ENCODE results near the gene PRKG1. TPM values are rescaled to one million over a fixed set of nuclear protein-coding genes. Genes with fewer than 3 reads are reported as not detected.
"Not testable (repeated sequence)": the region's sequence is repeated elsewhere in the genome, so short reads cannot be mapped to it uniquely, and the experiment has no call there.

PRKG1 gene
- total RNA-seq, 1 donor from 2014 or later = 22.8 TPM

GRCh38 chr10:51683031-51683691 lies 608.9 kb downstream of the PRKG1 start:
- no peak overlapping the region for H3K4me3 Mint-ChIP-seq (ENCODE audit: unreplicated experiment)
- no peaks in the 10 kb centered on the region for H3K27me3 Mint-ChIP-seq (ENCODE audit: low read depth)
- no peak for DNase-seq (ENCODE audit: low spot score)
- no peaks in the 10 kb centered on the region for H3K9me3 Mint-ChIP-seq (ENCODE audit: low read depth)
- no peak for TF ChIP-seq CTCF (IDR thresholded peaks at IDR 0.05)
- H3K27ac Mint-ChIP-seq (ENCODE audit: unreplicated experiment) = no peak overlapping the region
- H3K36me3 Mint-ChIP-seq (ENCODE audit: low read depth) = no peaks in the 10 kb centered on the region
- peaks cover 11% of the 10 kb centered on the region for H3K4me1 Mint-ChIP-seq (ENCODE audit: low read depth)

GRCh38 chr10:51685768-51686167 lies 611.5 kb downstream of the PRKG1 start:
- no peak for TF ChIP-seq CTCF (IDR thresholded peaks at IDR 0.05)
- peaks cover 2% of the 10 kb centered on the region for H3K36me3 Mint-ChIP-seq (ENCODE audit: low read depth)
- no peak overlapping the region for H3K27ac Mint-ChIP-seq (ENCODE audit: unreplicated experiment)
- no peaks in the 10 kb centered on the region for H3K27me3 Mint-ChIP-seq (ENCODE audit: low read depth)
- peaks cover 11% of the 10 kb centered on the region for H3K4me1 Mint-ChIP-seq (ENCODE audit: low read depth)
- H3K4me3 Mint-ChIP-seq (ENCODE audit: unreplicated experiment) = no peak overlapping the region
- no peak for DNase-seq (ENCODE audit: low spot score)
- peaks cover 6% of the 10 kb centered on the region for H3K9me3 Mint-ChIP-seq (ENCODE audit: low read depth)

- Mint-ChIP-seq H3K4me1 (ENCODE audit: low read depth) (peaks cover 8% of the 10 kb centered on the region), H3K4me3 (ENCODE audit: unreplicated experiment) (no peak overlapping the region), H3K9me3 (ENCODE audit: low read depth) (peaks cover 6% of the 10 kb centered on the region), H3K27me3 (ENCODE audit: low read depth) (no peaks in the 10 kb centered on the region), H3K27ac (ENCODE audit: unreplicated experiment) (no peak overlapping the region), H3K36me3 (ENCODE audit: low read depth) (peaks cover 2% of the 10 kb centered on the region)
- no peak for DNase-seq (ENCODE audit: low spot score)
- TF ChIP-seq CTCF (IDR thresholded peaks at IDR 0.05) = no peak
Measured at GRCh38 chr10:51687296-51687695, 613.0 kb downstream of the PRKG1 start.

- not testable (repeated sequence) for H3K9me3 Mint-ChIP-seq (ENCODE audit: low read depth); DNase-seq (ENCODE audit: low spot score)
Measured at GRCh38 chr10:51688826-51689225, 614.5 kb downstream of the PRKG1 start.

GRCh38 chr10:51689536-51689935 lies 615.2 kb downstream of the PRKG1 start:
- no peak overlapping the region for H3K4me3 Mint-ChIP-seq (ENCODE audit: unreplicated experiment)
- TF ChIP-seq CTCF (IDR thresholded peaks at IDR 0.05) = no peak
- no peaks in the 10 kb centered on the region for H3K27me3 Mint-ChIP-seq (ENCODE audit: low read depth)
- H3K4me1 Mint-ChIP-seq (ENCODE audit: low read depth) = no peaks in the 10 kb centered on the region
- H3K36me3 Mint-ChIP-seq (ENCODE audit: low read depth) = peaks cover 2% of the 10 kb centered on the region
- peaks cover 6% of the 10 kb centered on the region for H3K9me3 Mint-ChIP-seq (ENCODE audit: low read depth)
- H3K27ac Mint-ChIP-seq (ENCODE audit: unreplicated experiment) = no peak overlapping the region
- no peak for DNase-seq (ENCODE audit: low spot score)

More at GRCh38 chr10:51688826-51689225, 614.5 kb downstream of the PRKG1 start:
- not testable (repeated sequence) for H3K27me3 Mint-ChIP-seq (ENCODE audit: low read depth); H3K4me3 Mint-ChIP-seq (ENCODE audit: unreplicated experiment); H3K4me1 Mint-ChIP-seq (ENCODE audit: low read depth); H3K36me3 Mint-ChIP-seq (ENCODE audit: low read depth); H3K27ac Mint-ChIP-seq (ENCODE audit: unreplicated experiment)

- Mint-ChIP-seq H3K27me3 (ENCODE audit: low read depth) (no peaks in the 10 kb centered on the region), H3K36me3 (ENCODE audit: low read depth) (peaks cover 2% of the 10 kb centered on the region), H3K4me1 (ENCODE audit: low read depth) (peaks cover 4% of the 10 kb centered on the region), H3K9me3 (ENCODE audit: low read depth) (peaks cover 6% of the 10 kb centered on the region), H3K4me3 (ENCODE audit: unreplicated experiment) (no peak overlapping the region), H3K27ac (ENCODE audit: unreplicated experiment) (no peak overlapping the region)
- no peak for TF ChIP-seq CTCF (IDR thresholded peaks at IDR 0.05)
- DNase-seq (ENCODE audit: low spot score) = no peak
Measured at GRCh38 chr10:51691135-51691534, 616.8 kb downstream of the PRKG1 start.

Measured in chondrocyte (in vitro differentiated cells).